Vagina (tissue), 2 donors: ENCODE data around the gene INPP4B.

Source experiments
- CTCF ChIP-seq, 3 experiments: fragments of 450-650 bp in 2 of 3; fragments of 200-600 bp in 1 of 3; sonication (generic) in 1 of 3; IDR thresholded peaks; one replicate each; pipeline ENCODE4 v1.5.1; 2017 to 2019; ENCODE audit warnings: antibody characterized with exemption in 3 of 3, mild to moderate bottlenecking in 2 of 3, moderate library complexity in 2 of 3
- POLR2A ChIP-seq, 2 donors: fragments of 450-650 bp; IDR thresholded peaks; one replicate each; pipeline ENCODE4 v1.6.1; 2017; ENCODE audit warnings: antibody characterized with exemption in 2 of 2, mild to moderate bottlenecking in 2 of 2, moderate library complexity in 2 of 2
- POLR2AphosphoS5 ChIP-seq, 2 donors: sonication (generic); formaldehyde crosslinking; IDR thresholded peaks; one replicate each; pipeline ENCODE4 v1.9.0; 2017; ENCODE audit warnings: antibody characterized with exemption in 2 of 2, mild to moderate bottlenecking in 2 of 2, low read depth in 1 of 2; ENCODE audit not compliant: insufficient read depth in 1 of 2

- TF ChIP-seq CTCF (IDR thresholded peaks at IDR 0.05) = no peak
- TF ChIP-seq POLR2A (IDR thresholded peaks at IDR 0.05) = no peak
- TF ChIP-seq POLR2AphosphoS5 (IDR thresholded peaks at IDR 0.05; ENCODE audit: insufficient read depth in 1 of 2, low read depth in 1 of 2) = no peak
These were observed 296.2 kb downstream of the INPP4B start for GRCh38 chr4:142549726-142550463.
